Tibial artery (tissue), 4 donors: ENCODE measurements around the gene TNS1.
A peak's percentile ranks its signal among the peaks of the same experiment; 100 is the strongest.

Experiments
- DNase-seq, 2 donors: peaks; one replicate each; pipeline ENCODE4 v3.0.0-alpha.2; 2019
- H3K27ac ChIP-seq, 2 donors: fragments of 200-600 bp; sonication (generic) in 1 of 2; 1 replicate in 1 of 2; 2 replicates in 1 of 2; pipeline ENCODE4 v1.5.1; 2018 to 2019; ENCODE audit warnings: mild to moderate bottlenecking in 1 of 2
- H3K27me3 ChIP-seq, 2 donors: fragments of 200-600 bp; sonication (generic) in 1 of 2; one replicate each; pipeline versions ENCODE4 v1.5.1 to v1.6.0; 2016 to 2019
- H3K36me3 ChIP-seq, 3 donors: fragments of 200-600 bp; sonication (generic) in 2 of 3; one replicate each; pipeline ENCODE4 v1.5.1; 2016 to 2019; ENCODE audit warnings: mild to moderate bottlenecking in 2 of 3
- H3K4me1 ChIP-seq, 4 donors: fragments of 200-600 bp; sonication (generic) in 2 of 4; 1 replicate in 3 of 4; 2 replicates in 1 of 4; pipeline ENCODE4 v1.5.1; 2016 to 2019
- H3K4me3 ChIP-seq, 2 donors: fragments of 200-600 bp; sonication (generic) in 1 of 2; 1 replicate in 1 of 2; 2 replicates in 1 of 2; pipeline ENCODE4 v1.5.1; 2018 to 2019; ENCODE audit warnings: mild to moderate bottlenecking in 2 of 2
- H3K9me3 ChIP-seq, 3 donors: fragments of 200-600 bp; sonication (generic) in 1 of 3; one replicate each; pipeline ENCODE4 v1.5.1; 2016 to 2019
- intact Hi-C: fragments of 100-400 bp; cut with DNase I; formaldehyde crosslinking; loops from one replicate; pipeline ENCODE4 v1.15.0; 2023; ENCODE audit warnings: low total_unique reads
- TF ChIP-seq, protein P1 (sequence below), 2 experiments: fragments of 200-600 bp in 1 of 2; fragments of 450-650 bp in 1 of 2; IDR thresholded peaks; one replicate each; pipeline ENCODE4 v1.5.1; 2017 to 2019; ENCODE audit warnings: antibody characterized with exemption in 2 of 2, mild to moderate bottlenecking in 1 of 2, moderate library complexity in 1 of 2

The TNS1 gene

DNA sequence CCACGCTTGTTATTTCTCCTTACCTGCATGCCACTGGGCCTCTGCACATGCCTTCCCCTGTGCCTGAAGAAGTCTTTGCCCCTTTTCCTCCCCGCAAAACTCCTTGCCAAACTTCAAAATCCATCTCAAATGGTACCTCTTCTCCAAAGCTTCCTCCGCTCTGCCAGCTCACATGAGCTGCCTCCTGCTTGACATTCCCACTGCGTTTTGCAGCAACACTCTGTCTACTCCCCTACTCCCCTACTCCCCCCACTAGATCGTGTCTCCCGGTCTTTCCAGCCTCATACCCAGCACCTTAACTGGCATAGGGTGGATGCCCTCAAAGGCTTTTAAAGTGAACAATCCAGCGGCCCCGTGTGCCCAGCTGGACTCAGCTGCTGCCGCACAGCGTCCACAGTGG is 65.8 kb downstream of the TNS1 start:
- Histone ChIP-seq H3K27me3 (no peaks in the 10 kb centered on the region), H3K9me3 (no peaks in the 10 kb centered on the region), H3K27ac (peak overlapping the region; percentile 95 to 98), H3K4me1 (peaks cover 0 to 77% (median 68%) of the 10 kb centered on the region in 4 donors), H3K36me3 (peaks cover 33 to 47% (median 46%) of the 10 kb centered on the region in 3 donors), H3K4me3 (peak overlapping the region; percentile 83 to 89)
- TF ChIP-seq, protein P1, sequence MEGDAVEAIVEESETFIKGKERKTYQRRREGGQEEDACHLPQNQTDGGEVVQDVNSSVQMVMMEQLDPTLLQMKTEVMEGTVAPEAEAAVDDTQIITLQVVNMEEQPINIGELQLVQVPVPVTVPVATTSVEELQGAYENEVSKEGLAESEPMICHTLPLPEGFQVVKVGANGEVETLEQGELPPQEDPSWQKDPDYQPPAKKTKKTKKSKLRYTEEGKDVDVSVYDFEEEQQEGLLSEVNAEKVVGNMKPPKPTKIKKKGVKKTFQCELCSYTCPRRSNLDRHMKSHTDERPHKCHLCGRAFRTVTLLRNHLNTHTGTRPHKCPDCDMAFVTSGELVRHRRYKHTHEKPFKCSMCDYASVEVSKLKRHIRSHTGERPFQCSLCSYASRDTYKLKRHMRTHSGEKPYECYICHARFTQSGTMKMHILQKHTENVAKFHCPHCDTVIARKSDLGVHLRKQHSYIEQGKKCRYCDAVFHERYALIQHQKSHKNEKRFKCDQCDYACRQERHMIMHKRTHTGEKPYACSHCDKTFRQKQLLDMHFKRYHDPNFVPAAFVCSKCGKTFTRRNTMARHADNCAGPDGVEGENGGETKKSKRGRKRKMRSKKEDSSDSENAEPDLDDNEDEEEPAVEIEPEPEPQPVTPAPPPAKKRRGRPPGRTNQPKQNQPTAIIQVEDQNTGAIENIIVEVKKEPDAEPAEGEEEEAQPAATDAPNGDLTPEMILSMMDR (IDR thresholded peaks at IDR 0.05): no peak
- no peak for DNase-seq
- intact Hi-C loops: no loop called here

DNA sequence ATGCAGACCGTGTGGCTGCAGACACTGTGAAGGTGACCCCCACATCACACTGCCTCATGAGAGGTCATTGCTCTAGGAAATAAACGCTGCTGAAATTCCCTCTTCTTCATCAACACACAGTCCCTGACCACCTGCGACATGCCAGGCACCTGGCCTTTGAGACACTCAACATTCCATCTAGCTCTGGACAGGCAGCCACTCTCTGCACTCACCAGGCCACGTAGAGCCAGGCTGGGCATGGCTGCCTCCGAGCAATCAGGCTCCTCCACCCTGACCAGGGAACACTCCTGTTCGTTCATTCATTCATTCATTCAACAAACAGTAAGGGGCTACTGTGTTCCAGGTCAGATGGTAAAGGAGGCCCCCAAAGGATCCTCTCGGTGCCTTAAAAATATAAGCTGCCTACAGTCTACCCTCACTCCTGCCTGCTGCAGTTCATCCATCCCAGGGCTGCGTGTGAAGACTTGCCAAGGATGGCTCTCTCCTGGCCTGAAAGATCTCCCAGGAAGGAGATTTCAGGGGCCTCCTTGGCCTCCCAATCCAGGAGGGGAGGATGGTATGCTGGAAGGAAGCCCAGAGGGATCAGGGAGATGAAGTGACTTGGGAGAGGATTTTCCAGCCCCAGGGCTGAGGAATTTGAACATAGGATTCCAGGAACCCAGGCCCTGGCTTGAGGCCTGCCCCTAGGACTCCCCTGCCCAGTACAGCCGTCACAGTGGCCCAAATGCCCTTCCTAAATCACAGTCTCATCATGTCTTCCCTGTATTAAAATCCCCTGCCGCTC is 66.7 kb downstream of the TNS1 start:
- H3K9me3 ChIP-seq: no peaks in the 10 kb centered on the region
- DNase-seq: no peak
- peaks cover 0 to 86% (median 75%) of the 10 kb centered on the region in 4 donors for H3K4me1 ChIP-seq
- no peaks in the 10 kb centered on the region for H3K27me3 ChIP-seq
- peak overlapping the region; percentile 83 to 89 for H3K4me3 ChIP-seq
- peaks cover 30 to 39% (median 37%) of the 10 kb centered on the region in 3 donors for H3K36me3 ChIP-seq
- TF ChIP-seq, protein P1 (IDR thresholded peaks at IDR 0.05): no peak
- H3K27ac ChIP-seq: peak overlapping the region; percentile 95 to 98
- intact Hi-C loops: no loop called here

DNA sequence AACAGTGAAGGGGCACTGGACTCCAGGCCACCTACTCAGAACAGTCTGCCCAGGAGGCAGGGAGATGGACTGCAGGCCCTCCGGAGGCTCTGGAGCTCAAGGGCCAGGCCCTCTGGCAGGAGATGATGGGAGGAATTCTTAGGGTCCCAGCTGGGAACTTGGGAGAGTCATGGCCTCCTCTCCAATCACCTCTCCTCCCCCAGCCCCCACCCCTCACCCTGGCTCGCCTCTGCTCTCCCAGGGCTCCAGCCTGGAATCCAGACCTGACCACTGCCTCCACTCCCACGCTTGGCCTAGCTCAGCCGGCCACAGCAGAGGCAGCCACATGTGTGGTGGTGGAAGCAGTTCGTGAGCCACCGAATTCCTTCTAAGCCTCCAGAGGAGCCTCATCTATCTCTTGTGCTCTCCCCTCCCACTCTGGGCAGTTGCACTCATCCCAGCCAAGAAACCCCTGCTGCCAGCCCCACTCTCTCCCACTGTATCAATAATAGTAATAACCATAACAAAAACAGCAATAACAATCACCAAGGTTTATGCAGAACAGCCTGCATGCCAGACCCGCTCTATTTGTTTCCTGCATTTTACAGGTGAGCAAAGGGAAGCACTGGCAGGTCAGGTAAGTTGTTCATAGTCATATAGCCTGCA is 67.4 kb downstream of the TNS1 start:
- TF ChIP-seq, protein P1 (IDR thresholded peaks at IDR 0.05): no peak
- Histone ChIP-seq H3K4me1 (peaks cover 0 to 93% (median 81%) of the 10 kb centered on the region in 4 donors), H3K4me3 (peak overlapping the region; percentile 83 to 89), H3K9me3 (no peaks in the 10 kb centered on the region), H3K27me3 (no peaks in the 10 kb centered on the region), H3K36me3 (peaks cover 30 to 37% (median 30%) of the 10 kb centered on the region in 3 donors), H3K27ac (peak overlapping the region; percentile 95 to 98)
- intact Hi-C loops: no loop called here
- DNase-seq: no peak

DNA sequence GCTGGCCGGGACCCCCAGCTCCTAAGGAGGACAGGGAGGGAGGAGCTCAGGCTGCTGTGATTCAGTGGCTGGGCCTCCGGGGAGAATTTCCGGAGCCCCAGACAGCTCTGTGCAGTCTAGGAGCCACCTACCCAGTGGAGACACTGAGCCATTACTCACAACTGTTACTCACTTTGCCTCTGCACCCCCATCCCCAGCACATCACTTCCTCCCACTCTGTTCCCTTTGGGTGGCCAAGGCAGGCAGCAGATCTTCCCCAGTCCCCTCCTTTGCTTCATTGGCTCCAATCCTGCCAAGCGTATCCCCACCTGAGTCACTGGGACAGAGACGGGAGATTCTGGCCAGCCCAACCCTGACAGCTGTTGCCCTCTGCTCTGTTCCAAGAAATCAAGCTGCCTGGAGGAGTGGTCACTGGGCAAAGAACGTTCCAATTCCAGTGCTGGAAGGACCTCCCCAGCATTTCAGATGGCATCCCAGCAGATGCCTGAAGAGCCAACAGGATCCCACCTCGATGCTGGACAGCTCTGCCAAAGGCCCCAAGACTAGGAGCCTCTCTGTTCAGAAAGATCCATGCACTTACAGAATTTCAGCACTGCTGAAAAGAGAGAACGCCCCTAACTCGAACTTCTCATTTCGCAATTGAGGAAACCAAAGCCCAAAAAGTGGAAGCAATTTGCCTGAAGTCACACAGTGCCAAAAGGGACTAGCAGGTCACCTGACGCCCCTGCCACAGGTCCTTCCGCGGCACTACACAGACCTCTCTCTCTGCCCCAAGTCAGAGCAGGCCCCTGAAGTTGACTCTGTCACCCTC is 68.3 kb downstream of the TNS1 start:
- Histone ChIP-seq H3K9me3 (no peaks in the 10 kb centered on the region), H3K4me3 (peak overlapping the region; percentile 83 to 89), H3K36me3 (peaks cover 22 to 37% (median 30%) of the 10 kb centered on the region in 3 donors), H3K4me1 (peaks cover 0 to 100% (median 88%) of the 10 kb centered on the region in 4 donors), H3K27me3 (no peaks in the 10 kb centered on the region), H3K27ac (peak overlapping the region; percentile 95 to 98)
- intact Hi-C loops: loop anchor here (5.0 kb wide), 1 partner anchor 37 kb away; no protein-coding TSS in a partner anchor
- TF ChIP-seq, protein P1 (IDR thresholded peaks at IDR 0.05): no peak
- peak; percentile 79 to 89 for DNase-seq

DNA sequence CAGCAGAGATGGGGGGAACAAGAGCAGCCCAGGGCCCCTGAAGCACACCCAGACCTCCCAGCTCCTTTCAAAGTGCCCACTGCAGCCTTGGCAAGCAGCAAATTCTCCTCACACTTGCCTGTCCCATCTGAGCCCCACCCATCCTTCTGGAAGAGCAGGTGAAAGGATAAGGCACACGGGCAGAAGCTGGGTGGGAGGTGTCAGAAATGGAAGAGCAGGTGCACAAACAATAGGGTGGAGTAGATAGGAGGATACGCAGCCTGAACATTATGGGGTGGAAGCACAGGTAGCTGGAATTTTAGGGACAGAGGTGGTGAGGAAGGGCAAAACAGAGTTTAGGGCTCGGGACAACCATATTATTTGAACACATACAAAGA is 69.2 kb downstream of the TNS1 start:
- no peak for DNase-seq
- peak overlapping the region; percentile 95 to 98 for H3K27ac ChIP-seq
- peaks cover 15 to 32% (median 29%) of the 10 kb centered on the region in 3 donors for H3K36me3 ChIP-seq
- H3K9me3 ChIP-seq: no peaks in the 10 kb centered on the region
- H3K27me3 ChIP-seq: no peaks in the 10 kb centered on the region
- TF ChIP-seq, protein P1 (IDR thresholded peaks at IDR 0.05): no peak
- intact Hi-C loops: loop anchor here (5.0 kb wide), 1 partner anchor 36 kb away; no protein-coding TSS in a partner anchor
- H3K4me3 ChIP-seq: peak overlapping the region; percentile 83 to 89
- H3K4me1 ChIP-seq: peaks cover 0 to 100% (median 96%) of the 10 kb centered on the region in 4 donors
